ENCODE measurements around the gene VTI1A. TPM values are rescaled to one million over a fixed set of nuclear protein-coding genes. Genes with fewer than 3 reads are reported as not detected.
A peak's percentile ranks its signal among the peaks of the same experiment; 100 is the strongest.

VTI1A gene
- total and polyA plus RNA-seq, 2 of the 8 experiments (the other 6 are each of a cell fraction or from before 2014, with no cell fraction given), result 6.0 to 20.0 TPM

DNA sequence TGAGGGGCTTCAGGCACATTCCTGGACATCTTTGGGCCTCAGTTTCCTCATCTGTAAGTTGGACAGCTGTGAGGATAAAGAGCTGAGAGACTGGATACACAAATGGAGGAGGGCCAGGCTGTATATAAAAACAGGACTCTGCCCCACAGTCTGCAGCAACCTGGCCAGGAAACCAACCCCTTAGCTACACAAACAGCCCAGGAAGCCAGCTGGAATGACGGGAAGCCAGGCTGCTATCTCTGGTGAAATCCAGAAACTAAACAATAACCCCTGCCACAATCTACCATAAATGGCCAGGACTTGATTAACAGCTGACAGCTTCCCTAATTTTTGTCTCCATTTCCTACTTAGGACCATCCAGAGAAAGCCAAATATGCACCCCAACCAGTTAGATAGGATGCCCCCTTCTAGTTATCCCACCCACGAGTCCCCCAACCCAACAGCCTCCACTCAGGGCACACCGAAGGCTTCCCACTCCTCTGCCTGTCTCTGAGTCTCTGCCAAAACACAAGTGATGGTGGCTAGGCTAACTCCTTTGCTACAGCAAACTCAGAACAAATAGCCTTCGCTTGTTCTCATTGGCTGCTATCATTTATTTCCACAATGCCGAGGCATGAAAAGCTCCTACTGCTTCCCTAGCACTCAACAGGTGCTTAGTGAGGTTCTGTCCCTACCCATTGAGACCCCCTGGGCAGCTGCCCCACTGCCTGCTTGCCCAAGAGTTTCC lies 393.1 kb downstream of the VTI1A start:
- peak overlapping the region; percentile 34 for H2BK120ac ChIP-seq (replicated peaks; ENCODE audit: low read depth, low read length)
- no peak overlapping the region for H3K56ac ChIP-seq (replicated peaks; ENCODE audit: insufficient read length, low read depth, low read length)
- FAIRE-seq (no peak), DNase-seq (ENCODE audit: low read depth in 1 of 2, low spot score in 2 of 2) (no peak)
- H4K5ac ChIP-seq (ENCODE audit: insufficient read length, low read depth, low read length), result no peak overlapping the region
- H3K23me2 ChIP-seq (ENCODE audit: low read depth, low read length), result no peaks in the 10 kb centered on the region
- H2BK15ac ChIP-seq (ENCODE audit: low read length), result peak overlapping the region; percentile 90; the same call in 1 of the 2 replicates
- no peaks in the 10 kb centered on the region; a peak in 1 of 7 replicates for H3K27me3 ChIP-seq (replicated peaks in 1 of 4; ENCODE audit: control insufficient read depth in 3 of 4, extremely low read depth in 1 of 4, insufficient read depth in 3 of 4, low read length in 3 of 4)
- H2BK20ac ChIP-seq (ENCODE audit: low read length), result peak overlapping the region; percentile 95; the same call in 1 of the 2 replicates
- H3K79me2 ChIP-seq (ENCODE audit: control insufficient read depth in 1 of 2, insufficient read depth in 2 of 2, low read length in 2 of 2), result no peaks in the 10 kb centered on the region
- H2AK5ac ChIP-seq (ENCODE audit: low read depth, low read length), result peak overlapping the region; percentile 87; the same call in 1 of the 2 replicates
- H4K8ac ChIP-seq (ENCODE audit: extremely low read depth, insufficient read depth, low read length), result no peak overlapping the region
- 93% methylated on average over 5 of the region's 5 CpGs; no CpG with 5 or more reads in 1 of the 2 experiments for WGBS, 2 experiments (ENCODE audit: extremely low coverage in 1 of 2, insufficient coverage in 1 of 2, insufficient read length in 1 of 2, insufficient replicate concordance in 2 of 2, low coverage in 1 of 2, low lambda C conversion rate in 2 of 2, missing lambda C conversion rate in 1 of 2)
- peak overlapping the region; percentile 36 for H4K91ac ChIP-seq (replicated peaks; ENCODE audit: insufficient read length, low read length)
- peak overlapping the region; percentile 97; the same call in 1 of the 2 replicates for H3K18ac ChIP-seq (ENCODE audit: extremely low read depth, low read length)
- POLR2A ChIA-PET (ENCODE audit: partially characterized antibody), result interaction anchor here (1.2 to 3.2 kb wide), 2 partner anchors 10 to 47 kb away, joined by 6 to 9 read pairs; no protein-coding TSS in a partner anchor
- H3K79me1 ChIP-seq (ENCODE audit: low read depth, low read length), result no peaks in the 10 kb centered on the region
- no peak overlapping the region for H3K4me2 ChIP-seq (ENCODE audit: insufficient read depth in 1 of 2, low read depth in 2 of 2, low read length in 2 of 2)
- H3K27ac ChIP-seq (ENCODE audit: low read depth, low read length), result no peak overlapping the region
- H3K4me3 ChIP-seq (ENCODE audit: extremely low read depth in 1 of 4, insufficient read depth in 2 of 4, low read depth in 3 of 4, low read length in 4 of 4), result no peak overlapping the region
- H3K9ac ChIP-seq (replicated peaks in 1 of 4; ENCODE audit: extremely low read depth in 1 of 4, low read depth in 3 of 4, low read length in 3 of 4), result no peak overlapping the region
- no peak overlapping the region for H3K4ac ChIP-seq (replicated peaks; ENCODE audit: insufficient read length, low read depth, low read length)
- no peaks in the 10 kb centered on the region for H4K20me1 ChIP-seq (replicated peaks in 1 of 2; ENCODE audit: control insufficient read depth in 1 of 2, insufficient read depth in 2 of 2, low read length in 2 of 2)
- H3K36me3 ChIP-seq (ENCODE audit: control insufficient read depth in 2 of 4, insufficient read depth in 4 of 4, low read length in 3 of 4), result no peaks in the 10 kb centered on the region
- H3K9me3 ChIP-seq (ENCODE audit: insufficient read depth in 2 of 2, low read depth in 1 of 2, low read length in 1 of 2), result no peaks in the 10 kb centered on the region
- peak overlapping the region; percentile 90; the same call in 1 of the 2 replicates for H2BK12ac ChIP-seq (ENCODE audit: low read depth, low read length)
- H2BK5ac ChIP-seq (ENCODE audit: low read depth, low read length), result peak overlapping the region; percentile 82; the same call in 1 of the 2 replicates
- no peak overlapping the region for H3K14ac ChIP-seq (ENCODE audit: insufficient read length)
- H3K4me1 ChIP-seq (replicated peaks in 1 of 4; ENCODE audit: control insufficient read depth in 3 of 4, insufficient read depth in 4 of 4, low read length in 3 of 4), result peaks cover 5 to 15% (median 11%) of the 10 kb centered on the region in 4 experiments
- CTCF ChIA-PET (ENCODE audit: partially characterized antibody), result interaction anchor here (1.0 to 2.2 kb wide), 3 partner anchors 12 to 150 kb away, joined by 3 to 5 read pairs (median 3); no protein-coding TSS in a partner anchor
- H2AFZ ChIP-seq (ENCODE audit: low read length), result no peak overlapping the region
- H3K23ac ChIP-seq (ENCODE audit: insufficient read length), result no peak overlapping the region
- no peak for TF ChIP-seq POLR2AphosphoS5 (IDR thresholded peaks at IDR 0.05; ENCODE audit: low read depth, low read length)
- TF ChIP-seq, protein P1, sequence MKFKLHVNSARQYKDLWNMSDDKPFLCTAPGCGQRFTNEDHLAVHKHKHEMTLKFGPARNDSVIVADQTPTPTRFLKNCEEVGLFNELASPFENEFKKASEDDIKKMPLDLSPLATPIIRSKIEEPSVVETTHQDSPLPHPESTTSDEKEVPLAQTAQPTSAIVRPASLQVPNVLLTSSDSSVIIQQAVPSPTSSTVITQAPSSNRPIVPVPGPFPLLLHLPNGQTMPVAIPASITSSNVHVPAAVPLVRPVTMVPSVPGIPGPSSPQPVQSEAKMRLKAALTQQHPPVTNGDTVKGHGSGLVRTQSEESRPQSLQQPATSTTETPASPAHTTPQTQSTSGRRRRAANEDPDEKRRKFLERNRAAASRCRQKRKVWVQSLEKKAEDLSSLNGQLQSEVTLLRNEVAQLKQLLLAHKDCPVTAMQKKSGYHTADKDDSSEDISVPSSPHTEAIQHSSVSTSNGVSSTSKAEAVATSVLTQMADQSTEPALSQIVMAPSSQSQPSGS (IDR thresholded peaks at IDR 0.05; ENCODE audit: low read length), result no peak
- TF ChIP-seq, protein P2, sequence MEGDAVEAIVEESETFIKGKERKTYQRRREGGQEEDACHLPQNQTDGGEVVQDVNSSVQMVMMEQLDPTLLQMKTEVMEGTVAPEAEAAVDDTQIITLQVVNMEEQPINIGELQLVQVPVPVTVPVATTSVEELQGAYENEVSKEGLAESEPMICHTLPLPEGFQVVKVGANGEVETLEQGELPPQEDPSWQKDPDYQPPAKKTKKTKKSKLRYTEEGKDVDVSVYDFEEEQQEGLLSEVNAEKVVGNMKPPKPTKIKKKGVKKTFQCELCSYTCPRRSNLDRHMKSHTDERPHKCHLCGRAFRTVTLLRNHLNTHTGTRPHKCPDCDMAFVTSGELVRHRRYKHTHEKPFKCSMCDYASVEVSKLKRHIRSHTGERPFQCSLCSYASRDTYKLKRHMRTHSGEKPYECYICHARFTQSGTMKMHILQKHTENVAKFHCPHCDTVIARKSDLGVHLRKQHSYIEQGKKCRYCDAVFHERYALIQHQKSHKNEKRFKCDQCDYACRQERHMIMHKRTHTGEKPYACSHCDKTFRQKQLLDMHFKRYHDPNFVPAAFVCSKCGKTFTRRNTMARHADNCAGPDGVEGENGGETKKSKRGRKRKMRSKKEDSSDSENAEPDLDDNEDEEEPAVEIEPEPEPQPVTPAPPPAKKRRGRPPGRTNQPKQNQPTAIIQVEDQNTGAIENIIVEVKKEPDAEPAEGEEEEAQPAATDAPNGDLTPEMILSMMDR (IDR thresholded peaks at IDR 0.05; ENCODE audit: control extremely low read depth in 1 of 3, insufficient read depth in 1 of 3, low read depth in 1 of 3, low read length in 3 of 3), result no peak
- no peak for TF ChIP-seq SUZ12 (IDR thresholded peaks at IDR 0.05; ENCODE audit: low read length)
- no peak for TF ChIP-seq SP4 (IDR thresholded peaks at IDR 0.05; ENCODE audit: low read length)
- TF ChIP-seq CTBP2 (IDR thresholded peaks at IDR 0.05; ENCODE audit: borderline replicate concordance, insufficient read depth, insufficient read length, low read length), result no peak
- no peak for TF ChIP-seq BRCA1 (IDR thresholded peaks at IDR 0.05; ENCODE audit: low read depth, low read length)
